PC-3 (cell line): ENCODE data around the gene CDK5RAP2. TPM values are rescaled to one million over a fixed set of nuclear protein-coding genes. Genes with fewer than 3 reads are reported as not detected.

Experiments
- ATAC-seq: fragments of 200-7000 bp; cut with Tn5 transposase; 2 replicates; pipeline ENCODE4 v1.9.1; 2020; ENCODE audit warnings: mild to moderate bottlenecking, moderate library complexity
- BruUV-seq: library from RNA; stranded (reverse); fragments of 400-500 nt; replicated peaks from 2 replicates; lab custom pipeline; 2021; lab: Mats Ljungman, UMichigan
- CTCF ChIA-PET: fragments of 300-600 bp; sonication (Branson Sonifier 250); formaldehyde crosslinking; loops from one replicate; lab custom pipeline; 2022; ENCODE audit warnings: antibody characterized with exemption; lab: Charles Lee
- POLR2A ChIA-PET: fragments of 300-600 bp; sonication (Branson Sonifier 250); formaldehyde crosslinking; loops from one replicate; lab custom pipeline; 2022; ENCODE audit warnings: antibody characterized with exemption; ENCODE audit not compliant: unreplicated experiment; lab: Charles Lee
- DNase-seq: peaks from one replicate; pipeline ENCODE4 v3.0.0-alpha.2; 2015
- H2AFZ ChIP-seq: fragments of 300-600 bp; sonication (generic); 2 replicates; pipeline ENCODE4 v1.6.0; 2016; ENCODE audit warnings: antibody characterized with exemption, low read length
- H3F3A ChIP-seq: fragments of 300-600 bp; sonication (generic); one replicate; pipeline ENCODE4 v1.6.0; 2017; ENCODE audit warnings: antibody characterized with exemption, low read length, control low read depth, mild to moderate bottlenecking; ENCODE audit not compliant: unreplicated experiment
- H3K27ac ChIP-seq: fragments of 300-600 bp; sonication (generic); 2 replicates; pipeline ENCODE4 v1.5.1; 2016; ENCODE audit warnings: mild to moderate bottlenecking, low read length
- H3K27me3 ChIP-seq: fragments of 300-600 bp; sonication (generic); 2 replicates; pipeline ENCODE4 v1.6.1; 2016; ENCODE audit warnings: low read length, mixed read lengths
- H3K36me3 ChIP-seq: fragments of 300-600 bp; sonication (generic); 2 replicates; pipeline ENCODE4 v1.6.1; 2016; ENCODE audit warnings: low read depth, mixed run types, low read length, mixed read lengths
- H3K4me1 ChIP-seq: fragments of 300-600 bp; sonication (generic); 2 replicates; pipeline ENCODE4 v1.5.1; 2016; ENCODE audit warnings: low read length; ENCODE audit not compliant: insufficient read depth
- H3K4me2 ChIP-seq: fragments of 300-600 bp; sonication (generic); 2 replicates; pipeline ENCODE4 v1.6.0; 2016; ENCODE audit warnings: low read length
- H3K4me3 ChIP-seq: fragments of 300-600 bp; sonication (generic); 2 replicates; pipeline ENCODE4 v1.5.1; 2016; ENCODE audit warnings: mild to moderate bottlenecking, low read length, mixed read lengths
- H3K79me2 ChIP-seq: fragments of 300-600 bp; sonication (generic); 2 replicates; pipeline ENCODE4 v1.6.1; 2017; ENCODE audit warnings: low read length, mixed read lengths
- H3K9ac ChIP-seq: fragments of 300-600 bp; sonication (generic); 2 replicates; pipeline ENCODE4 v1.6.0; 2016; ENCODE audit warnings: mild to moderate bottlenecking, low read length
- H3K9me2 ChIP-seq: fragments of 300-600 bp; sonication (generic); replicated peaks from 2 replicates; pipeline ENCODE4 v1.6.1; 2016; ENCODE audit warnings: mixed run types, low read length, mixed read lengths
- H3K9me3 ChIP-seq: fragments of 300-600 bp; sonication (generic); 2 replicates; pipeline ENCODE4 v1.6.1; 2016; ENCODE audit warnings: low read length, mixed read lengths
- H4K20me1 ChIP-seq: fragments of 300-600 bp; sonication (generic); 2 replicates; pipeline ENCODE4 v1.6.1; 2016; ENCODE audit warnings: low read length, mixed read lengths
- CTCF ChIP-seq: fragments of 300-600 bp; sonication (generic); conservative IDR thresholded peaks from 2 replicates; pipeline ENCODE4 v1.5.1; 2017; ENCODE audit warnings: antibody characterized with exemption, low read depth, mild to moderate bottlenecking, low read length
- EZH2 ChIP-seq: fragments of 300-600 bp; sonication (generic); IDR thresholded peaks from one replicate; pipeline ENCODE4 v1.6.1; 2017; ENCODE audit warnings: antibody characterized with exemption, mild to moderate bottlenecking, low read length; ENCODE audit not compliant: unreplicated experiment
- EZH2phosphoT487 ChIP-seq: fragments of 300-600 bp; sonication (generic); IDR thresholded peaks from 2 replicates; pipeline ENCODE4 v1.6.1; 2018; ENCODE audit warnings: mild to moderate bottlenecking, antibody characterized with exemption, low read length, borderline replicate concordance
- intact Hi-C: fragments of 100-400 bp; cut with micrococcal nuclease; formaldehyde crosslinking; loops from 2 replicates; pipeline ENCODE4 v1.9.0; 2023
- total RNA-seq: library from RNA; depleted of rRNA; stranded (reverse); fragments of >200 nt; gene quantifications from 2 replicates; pipeline ENCODE4 v1.2.3, GENCODE V29; 2014

Gene CDK5RAP2
- total RNA-seq, 1 experiment from 2014 or later: 37.4 TPM

DNA sequence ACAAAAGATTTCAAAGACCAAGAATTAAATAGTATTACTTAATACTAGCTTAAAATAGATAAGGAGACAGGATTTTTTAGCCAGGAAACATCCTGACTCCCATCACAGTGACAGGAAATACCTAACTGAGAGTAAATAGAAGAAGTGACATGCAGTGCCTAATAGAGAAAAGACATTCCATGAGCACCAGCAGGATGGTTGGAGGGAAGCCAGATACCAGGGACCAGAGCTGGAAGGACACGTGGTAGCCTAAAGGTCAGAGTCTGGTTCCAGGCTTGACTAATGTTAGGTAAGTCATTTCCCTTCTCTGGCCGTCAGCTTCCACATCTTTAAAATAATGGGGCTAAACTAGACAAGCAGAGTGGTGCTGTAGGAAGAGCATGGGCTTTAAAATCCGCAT, 41.6 kb downstream of the CDK5RAP2 start:
- DNase-seq: no peak
- POLR2A ChIA-PET: no interaction called here

DNA sequence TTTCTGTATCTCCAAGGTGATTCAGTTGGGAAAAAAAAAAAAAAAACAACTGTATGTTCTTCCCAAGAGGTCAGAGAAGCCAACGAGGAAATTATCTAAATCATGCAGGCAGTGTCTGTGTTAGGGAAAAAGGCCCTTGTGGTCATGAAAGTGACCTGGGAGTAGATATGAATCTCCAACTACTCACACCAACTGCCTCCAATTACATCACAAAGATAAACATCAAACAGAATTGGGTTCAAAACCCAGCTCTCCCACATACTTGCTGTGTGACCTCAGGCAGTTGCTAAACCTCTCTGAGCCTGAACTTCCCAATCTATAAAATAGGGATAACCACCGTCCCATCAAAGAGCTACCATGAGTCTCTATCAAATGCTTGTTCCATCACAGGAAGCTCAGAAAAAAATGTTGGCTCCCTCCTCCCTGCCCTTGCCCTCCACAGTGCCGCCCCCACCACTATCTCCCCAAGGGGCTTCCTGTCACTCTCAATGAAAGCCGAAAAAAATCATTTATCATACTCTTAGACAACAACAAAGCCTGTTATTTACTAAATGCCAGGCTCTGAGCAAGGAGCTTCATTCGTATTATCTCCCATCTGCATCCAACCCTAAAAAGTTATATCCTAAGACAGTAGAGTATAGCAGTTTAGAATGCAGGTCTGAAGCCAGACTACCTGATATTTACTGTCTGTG, 42.9 kb downstream of the CDK5RAP2 start:
- TF ChIP-seq EZH2: no peak
- no peak for TF ChIP-seq EZH2phosphoT487
- no peak for TF ChIP-seq CTCF
- Histone ChIP-seq H3K4me3 (no peak overlapping the region), H2AFZ (no peak overlapping the region), H3K9me3 (no peaks in the 10 kb centered on the region), H3K79me2 (no peaks in the 10 kb centered on the region), H3F3A (no peaks in the 10 kb centered on the region), H3K4me1 (peaks cover 12% of the 10 kb centered on the region), H3K36me3 (peaks cover 27% of the 10 kb centered on the region), H3K9ac (no peak overlapping the region), H3K27ac (no peak overlapping the region), H3K9me2 (no peaks in the 10 kb centered on the region), H3K27me3 (no peaks in the 10 kb centered on the region), H4K20me1 (no peaks in the 10 kb centered on the region), H3K4me2 (no peak overlapping the region)
- intact Hi-C loops: no loop called here
- DNase-seq (no peak), ATAC-seq (no peak)
- CTCF ChIA-PET: no interaction called here
- BruUV-seq: no TSS peak
- POLR2A ChIA-PET: no interaction called here

More for the DNA sequence above, 41.6 kb downstream of the CDK5RAP2 start:
- Histone ChIP-seq H4K20me1 (no peaks in the 10 kb centered on the region), H3K9me2 (no peaks in the 10 kb centered on the region), H3F3A (no peaks in the 10 kb centered on the region), H3K36me3 (peaks cover 27% of the 10 kb centered on the region), H3K27me3 (no peaks in the 10 kb centered on the region), H3K9me3 (no peaks in the 10 kb centered on the region), H3K4me2 (no peak overlapping the region), H3K79me2 (no peaks in the 10 kb centered on the region), H3K4me1 (no peaks in the 10 kb centered on the region), H3K27ac (no peak overlapping the region), H2AFZ (no peak overlapping the region), H3K9ac (no peak overlapping the region), H3K4me3 (no peak overlapping the region)
- no TSS peak for BruUV-seq
- CTCF ChIA-PET: no interaction called here
- TF ChIP-seq CTCF (no peak), EZH2 (no peak), EZH2phosphoT487 (no peak)
- intact Hi-C loops: no loop called here
- ATAC-seq: no peak

DNA sequence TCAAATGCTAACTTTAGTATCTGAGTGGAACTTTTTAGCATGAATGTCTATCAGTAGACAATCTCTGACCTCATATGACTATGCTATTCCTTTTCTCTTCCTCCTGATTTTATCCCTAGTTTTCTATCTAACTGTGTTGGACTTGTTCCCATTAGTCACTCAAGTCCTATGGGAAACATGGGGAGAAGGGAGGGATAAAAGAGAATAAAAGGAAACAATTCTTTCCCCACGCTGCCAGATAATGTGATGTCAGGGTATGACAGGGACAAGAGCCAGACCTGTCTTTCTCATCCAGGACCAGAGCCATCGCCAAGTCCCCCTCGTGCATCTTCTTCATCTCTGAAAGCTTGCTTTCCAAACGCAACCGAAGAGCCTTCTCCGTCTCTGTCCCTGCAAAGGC, 43.9 kb downstream of the CDK5RAP2 start:
- no peak for ATAC-seq
- no peaks in the 10 kb centered on the region for H3F3A ChIP-seq
- intact Hi-C loops: no loop called here
- H3K9me2 ChIP-seq: no peaks in the 10 kb centered on the region
- no peak overlapping the region for H3K4me3 ChIP-seq
- ChIA-PET CTCF (no interaction called here), POLR2A (no interaction called here)
- BruUV-seq: no TSS peak
- no peaks in the 10 kb centered on the region for H4K20me1 ChIP-seq
- no peak for TF ChIP-seq CTCF
- no peaks in the 10 kb centered on the region for H3K9me3 ChIP-seq
- H3K79me2 ChIP-seq: no peaks in the 10 kb centered on the region
- no peak overlapping the region for H3K27ac ChIP-seq
- H3K27me3 ChIP-seq: no peaks in the 10 kb centered on the region
- peaks cover 15% of the 10 kb centered on the region for H3K4me1 ChIP-seq
- no peak overlapping the region for H2AFZ ChIP-seq
- peaks cover 27% of the 10 kb centered on the region for H3K36me3 ChIP-seq
- no peak overlapping the region for H3K9ac ChIP-seq
- no peak overlapping the region for H3K4me2 ChIP-seq
- DNase-seq: no peak
